ENCODE data around the gene KSR2. TPM values are rescaled to one million over a fixed set of nuclear protein-coding genes. Genes with fewer than 3 reads are reported as not detected.

Gene KSR2
- total and polyA plus RNA-seq, 2 of the 4 experiments (the other 2 are of a cell fraction) = not detected

GRCh38 chr12:117444781-117445180, 524.0 kb downstream of the KSR2 start:
- no peak overlapping the region for H2AK5ac ChIP-seq (ENCODE audit: low read depth, low read length)
- TF ChIP-seq FOS (IDR thresholded peaks at IDR 0.05; ENCODE audit: low read depth, low read length) = no peak
- no peak for TF ChIP-seq SMC3 (IDR thresholded peaks at IDR 0.05; ENCODE audit: low read depth, low read length)
- TF ChIP-seq MAZ (IDR thresholded peaks at IDR 0.05; ENCODE audit: borderline replicate concordance, low read depth, low read length) = no peak
- no peak for TF ChIP-seq USF2 (IDR thresholded peaks at IDR 0.05; ENCODE audit: low read depth, low read length)
- TF ChIP-seq NFE2L2 (IDR thresholded peaks at IDR 0.05; ENCODE audit: low read depth, low read length) = no peak
- no peak for TF ChIP-seq POLR2A (IDR thresholded peaks at IDR 0.05; ENCODE audit: low read depth, low read length)
- TF ChIP-seq CTCF (conservative IDR thresholded peaks at IDR 0.05; ENCODE audit: low read depth, low read length) = no peak
- TF ChIP-seq RCOR1 (IDR thresholded peaks at IDR 0.05; ENCODE audit: insufficient replicate concordance, low read length) = no peak
- TF ChIP-seq ELK1 (IDR thresholded peaks at IDR 0.05; ENCODE audit: borderline replicate concordance, low read depth, low read length) = no peak
- TF ChIP-seq CEBPB (IDR thresholded peaks at IDR 0.05; ENCODE audit: low read depth, low read length) = no peak
- no peak for TF ChIP-seq RFX5 (IDR thresholded peaks at IDR 0.05; ENCODE audit: low read depth, low read length)
- TF ChIP-seq MXI1 (IDR thresholded peaks at IDR 0.05; ENCODE audit: borderline replicate concordance, low read depth, low read length) = no peak
- TF ChIP-seq MAFK (IDR thresholded peaks at IDR 0.05; ENCODE audit: low read depth, low read length) = no peak
- no peak for TF ChIP-seq RAD21 (IDR thresholded peaks at IDR 0.05; ENCODE audit: low read length)
- TF ChIP-seq BHLHE40 (IDR thresholded peaks at IDR 0.05; ENCODE audit: low read depth, low read length) = no peak
- no peak for TF ChIP-seq CHD1 (IDR thresholded peaks at IDR 0.05; ENCODE audit: low read depth, low read length)
- H4K8ac ChIP-seq (ENCODE audit: low read depth in 2 of 2, low read length in 2 of 2) = no peak overlapping the region
- no TSS peak for BruUV-seq (replicated peaks)
- no peak overlapping the region for H3K14ac ChIP-seq (replicated peaks; ENCODE audit: low read depth, low read length)
- no peaks in the 10 kb centered on the region for H3K36me3 ChIP-seq (ENCODE audit: control insufficient read depth, insufficient read depth, low read length)
- no peak overlapping the region for H2BK15ac ChIP-seq (ENCODE audit: low read depth, low read length)
- H3K4me2 ChIP-seq (ENCODE audit: low read depth, low read length) = no peak overlapping the region
- no peak overlapping the region for H3K9ac ChIP-seq (ENCODE audit: low read depth, low read length)
- ChIA-PET POLR2A (ENCODE audit: unreplicated experiment) (no interaction called here), CTCF (no interaction called here)
- no peak overlapping the region for H2AFZ ChIP-seq (replicated peaks; ENCODE audit: low read length, poor library complexity)
- H3K4me3 ChIP-seq (ENCODE audit: insufficient read depth, low read depth, low read length) = no peak overlapping the region
- no peaks in the 10 kb centered on the region for H4K20me1 ChIP-seq (ENCODE audit: insufficient read depth, low read length)
- H3K4me1 ChIP-seq (ENCODE audit: control insufficient read depth, insufficient read depth, low read length) = no peaks in the 10 kb centered on the region
- in situ Hi-C loops (cut with MboI; ENCODE audit: low sequenced_read_pairs) = no loop called here
- intact Hi-C loops (cut with micrococcal nuclease) = no loop called here
- no peak overlapping the region for H2BK120ac ChIP-seq (ENCODE audit: low read depth, low read length)
- DNase-seq = no peak
- H3K27ac ChIP-seq (ENCODE audit: insufficient read depth, low read length) = no peak overlapping the region
- no peak overlapping the region for H2BK20ac ChIP-seq (ENCODE audit: low read depth, low read length)
- H3K4ac ChIP-seq (ENCODE audit: low read depth, low read length) = no peak overlapping the region
- no peak for ATAC-seq (ENCODE audit: low read depth)
- dilution Hi-C loops (cut with HindIII; ENCODE audit: low sequenced_read_pairs, unreplicated experiment) = no loop called here
- no peak overlapping the region for H4K5ac ChIP-seq (ENCODE audit: low read depth, low read length)
- H3K9me1 ChIP-seq (ENCODE audit: insufficient read depth, low read length) = no peaks in the 10 kb centered on the region
- no peaks in the 10 kb centered on the region for H3K79me1 ChIP-seq (ENCODE audit: low read depth in 1 of 2, low read length in 2 of 2)
- H2AK9ac ChIP-seq (replicated peaks; ENCODE audit: low read depth, low read length, poor library complexity) = no peak overlapping the region
- peaks cover 43% of the 10 kb centered on the region for H3K9me3 ChIP-seq (ENCODE audit: control insufficient read depth, insufficient read depth, low read length)
- no CpG with 5 or more reads among the region's 4 CpGs for WGBS, 2 experiments (ENCODE audit: extremely low coverage in 2 of 2, insufficient read length in 1 of 2)
- H3K23ac ChIP-seq (ENCODE audit: low read depth, low read length) = no peak overlapping the region
- no peak overlapping the region for H3K56ac ChIP-seq (ENCODE audit: extremely low read depth, insufficient read depth, low read length)
- no peak overlapping the region for H3K18ac ChIP-seq (ENCODE audit: low read depth, low read length)
- no peak overlapping the region for H2BK5ac ChIP-seq (ENCODE audit: low read depth, low read length, poor library complexity, severe bottlenecking)
- no peak overlapping the region for H4K91ac ChIP-seq (ENCODE audit: insufficient read depth, low read depth, low read length)
- no peaks in the 10 kb centered on the region for H3K27me3 ChIP-seq (ENCODE audit: control insufficient read depth, insufficient read depth, low read length)

Measured in IMR-90 (cell line).